ENCODE results near the gene COPZ2.
"Not testable (repeated sequence)": the region's sequence is repeated elsewhere in the genome, so short reads cannot be mapped to it uniquely, and the experiment has no call there.

The COPZ2 gene

DNA sequence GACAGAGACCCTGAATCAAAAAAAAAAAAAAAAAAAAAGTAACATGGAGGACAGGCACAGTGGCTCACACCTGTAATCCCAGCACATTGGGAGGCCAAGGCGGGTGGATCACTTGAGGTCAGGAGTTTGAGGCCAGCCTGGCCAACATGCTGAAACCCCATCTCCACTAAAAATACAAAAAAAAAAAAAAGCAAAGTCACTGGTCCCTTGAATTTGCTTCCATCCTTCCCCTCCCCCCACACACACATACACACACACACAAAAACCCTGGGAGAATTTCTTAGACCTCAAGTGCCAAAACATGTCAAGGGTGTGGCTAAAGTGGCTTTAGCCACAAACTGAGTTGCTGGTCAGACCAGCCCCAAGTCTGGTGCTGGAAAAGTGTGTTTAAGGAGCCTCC is 49.2 kb downstream of the COPZ2 start:
- in situ Hi-C loops (cut with HindIII; ENCODE audit: low sequenced_read_pairs), result not testable (repeated sequence)

DNA sequence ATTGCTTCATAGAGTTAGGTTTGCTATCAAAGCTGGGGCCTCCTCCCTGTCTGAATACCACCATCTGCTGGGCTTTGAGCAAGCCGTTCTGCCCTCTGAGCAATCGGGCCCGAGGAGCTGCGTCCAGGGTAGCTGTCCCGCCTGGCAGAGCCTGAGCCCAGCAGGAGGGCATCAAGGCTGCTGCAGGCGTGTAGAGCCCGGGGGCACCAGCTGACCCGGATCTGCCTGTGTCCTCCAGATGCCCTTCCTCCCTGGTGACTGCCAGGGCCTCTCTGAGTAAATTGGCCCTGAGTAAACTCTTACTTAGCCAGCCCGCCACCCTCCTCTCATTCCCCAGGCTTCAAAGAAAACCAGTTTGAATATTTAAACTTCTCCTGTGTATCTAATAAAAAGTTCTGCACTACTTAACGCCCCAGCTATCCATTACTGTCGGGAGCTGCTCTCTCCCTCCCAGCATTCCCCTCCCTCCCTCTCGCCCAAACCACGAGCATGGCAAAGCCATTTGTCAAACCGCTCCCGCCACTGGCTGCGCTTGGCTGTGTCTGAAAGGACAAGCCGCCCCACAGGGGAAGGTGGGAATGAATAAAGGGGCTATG is 50.3 kb downstream of the COPZ2 start:
- in situ Hi-C loops (cut with HindIII; ENCODE audit: low sequenced_read_pairs), result no loop called here

DNA sequence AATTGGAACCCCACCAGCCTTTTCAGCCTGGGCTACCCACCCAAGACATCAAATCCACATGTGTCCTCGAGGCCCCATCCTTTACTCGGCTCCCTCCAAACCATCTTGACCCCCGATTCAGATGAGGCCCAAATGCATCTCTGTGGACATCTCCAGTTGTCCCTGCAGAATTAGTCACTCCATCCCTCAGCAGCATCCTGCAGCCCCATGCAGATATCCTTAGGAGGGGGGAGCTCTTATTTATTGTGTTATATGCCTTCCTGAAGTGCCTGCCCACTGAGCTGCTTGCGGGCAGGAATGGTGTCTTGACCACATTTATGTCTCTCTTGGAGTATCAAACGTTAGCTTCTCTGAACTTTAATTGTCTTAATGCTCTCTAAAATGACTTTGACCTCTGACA is 51.1 kb downstream of the COPZ2 start:
- in situ Hi-C loops (cut with HindIII; ENCODE audit: low sequenced_read_pairs), result no loop called here

DNA sequence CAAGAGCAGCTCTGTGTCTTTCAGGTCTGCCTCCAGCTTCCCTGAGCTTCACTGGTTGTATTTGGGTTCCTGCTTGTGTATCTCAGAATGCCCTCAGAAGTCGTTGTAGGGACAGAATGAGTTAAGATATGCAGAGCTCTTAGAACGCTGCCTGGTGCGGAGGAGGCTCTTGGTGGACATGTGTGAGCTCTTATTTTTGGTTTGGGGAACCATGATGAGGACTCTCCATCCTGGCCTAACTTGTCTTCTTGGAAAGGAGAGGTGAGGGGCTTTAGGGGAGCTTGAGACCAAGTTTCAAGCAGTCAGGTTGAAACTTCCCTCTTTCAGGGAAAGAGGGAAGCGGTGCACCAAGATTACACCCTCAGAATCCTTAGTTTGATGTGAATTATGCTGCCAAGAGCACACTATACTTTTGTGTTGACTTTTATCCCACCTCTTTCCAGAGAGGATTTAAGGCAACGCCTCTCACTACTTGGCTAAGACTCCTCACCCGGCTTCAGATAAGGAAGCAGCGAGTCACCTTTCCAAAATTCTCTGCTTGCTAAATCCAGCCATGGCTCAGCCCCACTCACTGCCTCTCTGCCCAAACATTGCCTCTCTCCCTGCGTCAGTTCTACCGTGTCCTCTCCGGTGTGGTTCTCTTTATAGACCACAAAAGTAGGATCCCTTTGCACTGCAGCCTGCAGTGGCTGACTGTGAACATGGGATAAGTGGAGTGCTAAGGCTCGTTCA is 53.9 kb downstream of the COPZ2 start:
- in situ Hi-C loops (cut with HindIII; ENCODE audit: low sequenced_read_pairs), result no loop called here

DNA sequence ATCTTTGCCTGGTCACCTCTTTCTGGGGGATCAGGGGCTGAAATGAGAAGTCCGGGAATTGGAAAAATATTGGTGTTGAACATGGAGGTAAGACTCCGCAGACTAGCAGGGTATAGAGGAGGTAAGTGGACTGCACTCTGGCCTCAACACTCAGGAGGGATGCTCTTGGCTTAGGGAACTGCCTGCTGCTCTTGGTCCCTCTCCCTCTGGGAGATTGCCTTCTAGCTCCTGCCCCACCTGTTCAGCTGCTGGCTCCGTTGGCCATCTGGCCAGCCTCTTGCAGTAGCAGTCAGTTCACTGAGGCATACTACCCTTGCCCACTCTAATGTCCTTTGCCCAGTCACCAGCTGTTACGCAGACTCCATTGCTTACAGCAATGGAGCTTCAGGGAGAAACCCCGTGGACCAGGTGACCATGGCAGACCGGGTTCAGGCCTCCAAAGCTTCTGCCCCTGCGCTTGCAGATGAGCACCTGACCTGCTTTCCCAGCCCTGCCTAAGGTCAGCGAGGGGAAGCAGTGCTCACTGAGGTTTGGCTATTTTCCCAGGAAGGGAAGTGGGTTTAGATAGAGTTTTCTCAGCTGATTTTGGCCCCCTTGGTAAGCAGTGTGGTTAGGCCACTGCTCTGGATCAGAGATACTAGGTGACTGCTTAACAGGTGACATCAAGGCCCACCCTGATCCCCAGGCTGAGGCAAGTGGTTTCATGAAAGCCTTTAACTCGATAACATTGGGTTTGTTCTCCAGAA is 54.8 kb downstream of the COPZ2 start:
- in situ Hi-C loops (cut with HindIII; ENCODE audit: low sequenced_read_pairs), result no loop called here

DNA sequence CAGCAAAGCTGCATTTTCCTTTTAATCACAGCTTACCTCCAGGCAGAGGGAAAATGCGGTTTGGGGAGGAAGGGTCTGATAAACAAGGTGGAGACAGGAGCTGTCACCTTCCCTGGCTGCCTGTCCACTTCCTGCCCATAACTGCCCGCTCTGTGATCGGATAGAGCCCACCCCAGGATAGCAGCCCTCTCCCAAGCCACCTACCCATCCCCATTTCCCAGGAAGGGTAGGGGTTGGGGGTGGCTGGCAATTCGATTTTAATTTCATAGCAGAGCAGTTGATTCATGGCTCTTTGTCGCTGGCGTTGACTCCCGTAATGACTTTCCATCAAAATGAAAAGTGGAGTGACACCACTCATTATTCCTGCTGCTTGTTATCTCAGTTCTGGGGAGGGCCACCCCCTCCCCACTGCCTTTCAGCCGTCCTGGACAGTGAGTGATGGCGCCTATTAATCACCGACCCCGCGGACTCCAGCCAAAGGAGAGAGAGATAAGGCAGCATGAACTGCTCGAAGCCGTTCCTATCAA is 55.4 kb downstream of the COPZ2 start:
- in situ Hi-C loops (cut with HindIII; ENCODE audit: low sequenced_read_pairs), result no loop called here

DNA sequence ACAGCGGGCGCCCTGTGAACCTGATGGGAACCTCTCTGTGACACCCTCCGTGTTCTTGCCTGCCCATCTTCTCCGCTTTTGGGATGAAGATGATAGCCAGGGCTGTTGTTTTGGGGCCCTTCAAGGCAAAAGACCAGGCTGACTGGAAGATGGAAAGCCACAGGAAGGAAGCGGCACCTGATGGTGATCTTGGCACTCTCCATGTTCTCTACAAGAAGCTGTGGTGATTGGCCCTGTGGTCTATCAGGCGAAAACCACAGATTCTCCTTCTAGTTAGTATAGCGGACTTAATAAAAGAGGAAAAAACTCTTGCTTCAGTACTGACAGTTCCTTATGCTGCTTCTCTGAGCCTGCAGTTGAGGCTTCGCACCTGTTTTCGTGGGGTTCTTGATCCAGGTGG is 56.1 kb downstream of the COPZ2 start:
- in situ Hi-C loops (cut with HindIII; ENCODE audit: low sequenced_read_pairs), result no loop called here

DNA sequence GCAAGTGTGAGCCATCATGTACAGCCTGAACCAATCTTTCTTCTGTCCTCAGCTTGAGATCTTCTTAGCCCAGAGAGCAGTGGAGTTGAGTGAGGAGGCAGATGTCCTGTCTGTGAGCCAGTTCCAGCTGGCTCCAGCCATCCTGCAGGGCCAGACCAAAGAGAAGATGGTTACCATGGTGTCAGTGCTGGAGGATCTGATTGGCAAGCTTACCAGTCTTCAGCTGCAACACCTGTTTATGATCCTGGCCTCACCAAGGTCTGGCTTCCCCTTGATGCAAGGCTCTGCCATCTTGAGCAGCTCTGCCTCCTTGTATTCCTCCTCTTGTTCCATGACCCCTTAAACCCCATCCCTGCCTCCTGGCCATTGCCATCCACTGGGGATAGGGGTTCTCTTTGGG is 57.1 kb downstream of the COPZ2 start:
- in situ Hi-C loops (cut with HindIII; ENCODE audit: low sequenced_read_pairs), result no loop called here

DNA sequence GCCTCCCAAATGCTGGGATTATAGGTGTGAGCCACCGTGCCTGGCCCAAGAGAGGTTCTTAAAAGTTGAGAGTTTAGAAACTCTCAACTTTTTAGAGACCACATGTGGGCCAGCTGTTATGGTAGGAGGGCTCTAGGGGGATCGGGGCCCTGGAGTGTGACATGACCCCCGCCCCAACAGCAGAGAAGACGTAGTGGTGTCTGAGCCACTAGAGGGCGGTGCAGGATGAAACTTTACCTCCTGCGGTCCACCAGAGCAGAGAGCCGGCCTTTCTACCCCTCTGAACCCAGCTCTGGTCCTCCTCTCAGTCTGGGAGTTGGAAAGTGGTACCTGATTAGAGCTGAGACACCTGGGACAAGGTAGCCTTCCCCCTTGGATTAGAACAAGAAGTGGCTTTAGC is 59.3 kb downstream of the COPZ2 start:
- in situ Hi-C loops (cut with HindIII; ENCODE audit: low sequenced_read_pairs), result no loop called here

Measured in DLD1 (cell line).